GM19043 (cell line): ENCODE measurements around the gene PIP5K1A.
"Not testable (repeated sequence)": the region's sequence is repeated elsewhere in the genome, so short reads cannot be mapped to it uniquely, and the experiment has no call there.

Experiments
- ATAC-seq: cut with Tn5 transposase; IDR thresholded peaks from one replicate; pipeline ENCODE4 v1.9.1; 2021; ENCODE audit warnings: low read depth; ENCODE audit not compliant: unreplicated experiment

The PIP5K1A gene

GRCh38 chr1:151198254-151199127 is at the start of gene PIP5K1A:
PIP5K1A (plus strand) TSS chr1:151198552; CDS start chr1:151198997, 445 bp downstream.
- peak; percentile 82 for ATAC-seq

GRCh38 chr1:151156515-151156819 is 41.9 kb upstream of the PIP5K1A start, which contains the start of gene TNFAIP8L2:
TNFAIP8L2 (plus strand) TSS chr1:151156649; CDS start chr1:151158698, 2,049 bp downstream.
- ATAC-seq, result peak; percentile 60

GRCh38 chr1:151157067-151157531 is 41.3 kb upstream of the PIP5K1A start:
- no peak for ATAC-seq

GRCh38 chr1:151158326-151158725 is 40.0 kb upstream of the PIP5K1A start:
- ATAC-seq, result no peak

- no peak for ATAC-seq
These were observed 39.6 kb upstream of the PIP5K1A start for GRCh38 chr1:151158751-151159251.

- ATAC-seq, result no peak
These were observed 39.0 kb upstream of the PIP5K1A start for GRCh38 chr1:151159373-151159772.

- no peak for ATAC-seq
These were observed 33.5 kb upstream of the PIP5K1A start for GRCh38 chr1:151164732-151165280.

GRCh38 chr1:151165281-151165737 is 33.0 kb upstream of the PIP5K1A start:
- ATAC-seq, result no peak

- peak; percentile 89 for ATAC-seq
These were observed 32.4 kb upstream of the PIP5K1A start, which contains the start of the genes LYSMD1 and SCNM1 for GRCh38 chr1:151165738-151166504. LYSMD1 (minus strand) TSS chr1:151165902; CDS start chr1:151165258, 644 bp downstream. SCNM1 (plus strand) TSS chr1:151166144; CDS start chr1:151166153, 9 bp downstream.

GRCh38 chr1:151166505-151166956 is 31.8 kb upstream of the PIP5K1A start:
- no peak for ATAC-seq

- no peak for ATAC-seq
These were observed 31.2 kb upstream of the PIP5K1A start for GRCh38 chr1:151167116-151167515.

- no peak for ATAC-seq
These were observed 27.2 kb upstream of the PIP5K1A start for GRCh38 chr1:151171190-151171589.

GRCh38 chr1:151175041-151175741 is 23.2 kb upstream of the PIP5K1A start:
- no peak for ATAC-seq

GRCh38 chr1:151175863-151176262 is 22.5 kb upstream of the PIP5K1A start, which contains the start of gene TMOD4:
TMOD4 (minus strand) TSS chr1:151175981; CDS start chr1:151174875, 1,106 bp downstream.
- no peak for ATAC-seq

GRCh38 chr1:151176514-151177045 is 21.8 kb upstream of the PIP5K1A start:
- no peak for ATAC-seq

GRCh38 chr1:151184211-151184610 is 14.1 kb upstream of the PIP5K1A start:
- no peak for ATAC-seq

GRCh38 chr1:151187205-151187604 is 11.1 kb upstream of the PIP5K1A start:
- ATAC-seq, result no peak

GRCh38 chr1:151188667-151189066 is 9.7 kb upstream of the PIP5K1A start:
- not testable (repeated sequence) for ATAC-seq

GRCh38 chr1:151189637-151190445 is 8.5 kb upstream of the PIP5K1A start, which contains the start of gene VPS72:
VPS72 (minus strand) TSS chr1:151190197; CDS start chr1:151190121, 76 bp downstream.
- ATAC-seq, result peak; percentile 85
